Measurements from ENCODE around the gene UBE3B.

DNA sequence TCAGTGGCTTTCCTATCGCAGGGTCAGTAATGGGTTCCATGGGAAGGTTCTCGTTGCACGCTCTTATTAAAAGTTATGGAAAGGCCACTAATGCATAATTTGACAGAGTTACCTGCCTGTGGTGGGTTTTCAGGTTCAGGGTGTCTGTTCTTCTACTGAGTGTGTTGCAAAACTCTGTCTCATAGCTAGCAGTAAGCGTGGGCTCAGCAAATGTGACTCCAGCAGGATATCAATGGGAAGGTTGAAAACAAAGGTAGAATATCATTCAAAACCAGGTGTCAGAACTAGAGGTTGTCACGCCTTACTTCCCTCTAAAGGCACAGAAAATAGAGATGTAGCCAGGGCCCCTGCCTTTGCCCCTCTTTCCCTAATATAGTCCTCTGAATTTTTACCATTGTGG, 24.9 kb downstream of the UBE3B start:
- TF ChIP-seq CTCF (IDR thresholded peaks at IDR 0.05) (no peak), RELA (CRISPR knock-in tag; IDR thresholded peaks at IDR 0.05; ENCODE audit: borderline replicate concordance) (no peak), NFYB (CRISPR knock-in tag; conservative IDR thresholded peaks at IDR 0.05; ENCODE audit: low read depth) (no peak), CDX4 (CRISPR knock-in tag; IDR thresholded peaks at IDR 0.05; ENCODE audit: borderline replicate concordance) (no peak), SP1 (CRISPR knock-in tag; conservative IDR thresholded peaks at IDR 0.05) (no peak), TP53 (CRISPR knock-in tag; IDR thresholded peaks at IDR 0.05) (no peak), HMGA2 (CRISPR knock-in tag; IDR thresholded peaks at IDR 0.05) (no peak), CBFB (CRISPR knock-in tag; IDR thresholded peaks at IDR 0.05; ENCODE audit: low read depth) (no peak), STAT6 (CRISPR knock-in tag; conservative IDR thresholded peaks at IDR 0.05; ENCODE audit: low read depth) (no peak), GABPB1 (CRISPR knock-in tag; IDR thresholded peaks at IDR 0.05) (no peak), FOXP1 (CRISPR knock-in tag; IDR thresholded peaks at IDR 0.05; ENCODE audit: borderline replicate concordance) (no peak)
- TF ChIP-seq, protein P1, sequence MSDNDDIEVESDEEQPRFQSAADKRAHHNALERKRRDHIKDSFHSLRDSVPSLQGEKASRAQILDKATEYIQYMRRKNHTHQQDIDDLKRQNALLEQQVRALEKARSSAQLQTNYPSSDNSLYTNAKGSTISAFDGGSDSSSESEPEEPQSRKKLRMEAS (CRISPR knock-in tag; IDR thresholded peaks at IDR 0.05) = no peak
- TF ChIP-seq, protein P2, sequence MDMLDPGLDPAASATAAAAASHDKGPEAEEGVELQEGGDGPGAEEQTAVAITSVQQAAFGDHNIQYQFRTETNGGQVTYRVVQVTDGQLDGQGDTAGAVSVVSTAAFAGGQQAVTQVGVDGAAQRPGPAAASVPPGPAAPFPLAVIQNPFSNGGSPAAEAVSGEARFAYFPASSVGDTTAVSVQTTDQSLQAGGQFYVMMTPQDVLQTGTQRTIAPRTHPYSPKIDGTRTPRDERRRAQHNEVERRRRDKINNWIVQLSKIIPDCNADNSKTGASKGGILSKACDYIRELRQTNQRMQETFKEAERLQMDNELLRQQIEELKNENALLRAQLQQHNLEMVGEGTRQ (CRISPR knock-in tag; IDR thresholded peaks at IDR 0.05) = no peak
